ENCODE results near the gene DUSP6. TPM values are rescaled to one million over a fixed set of nuclear protein-coding genes. Genes with fewer than 3 reads are reported as not detected.

Gene DUSP6
- total RNA-seq, 1 donor from 2014 or later = 216 TPM

DNA sequence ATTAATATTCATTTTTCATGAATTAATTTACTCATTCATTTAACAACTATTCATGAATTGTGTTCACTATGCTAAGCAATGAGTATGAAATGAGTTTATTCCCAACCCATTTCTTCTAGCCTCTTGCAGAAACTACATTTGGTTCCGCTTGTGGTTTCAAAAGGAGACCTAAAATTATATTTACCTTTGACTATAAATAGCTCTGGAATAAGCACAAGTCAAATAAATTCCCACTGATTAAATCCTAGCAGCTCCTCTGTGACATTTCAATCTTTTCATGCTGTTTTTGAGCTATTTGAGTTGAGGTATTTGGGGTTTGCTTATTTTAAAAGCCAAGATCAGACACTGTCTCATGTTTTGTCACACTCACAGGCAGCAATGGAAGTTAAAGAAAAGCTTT, 46.9 kb downstream of the DUSP6 start:
- DNase-seq (ENCODE audit: extremely low read depth, low read depth, low spot score) = no peak

- no peak for DNase-seq (ENCODE audit: extremely low read depth, low read depth, low spot score)
These were observed 52.4 kb downstream of the DUSP6 start for GRCh38 chr12:89299931-89300330.

DNA sequence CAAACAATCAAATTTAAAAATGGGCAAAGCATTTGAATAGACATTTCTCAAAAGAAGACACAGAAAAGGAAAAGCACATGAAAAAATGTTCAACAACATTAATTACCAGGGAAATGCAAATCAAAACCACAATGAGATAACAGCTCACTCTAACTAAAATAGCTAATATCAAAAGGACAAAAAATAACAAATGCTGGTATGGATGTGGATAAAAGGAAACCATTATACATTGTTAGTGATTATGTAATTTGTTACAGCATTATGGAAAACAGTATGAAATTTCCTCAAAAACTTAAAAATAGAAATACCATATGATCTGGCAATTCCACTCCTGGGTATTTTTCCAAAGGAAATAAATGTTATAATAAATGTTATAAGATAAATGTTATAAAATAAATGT, 52.9 kb downstream of the DUSP6 start:
- DNase-seq (ENCODE audit: extremely low read depth, low read depth, low spot score) = no peak

Other genes starting within 250 kb of the DUSP6 start
- 11.0 and 11.4 TPM in 2 replicates for gene GALNT4, start 172.3 kb upstream of the DUSP6 start, total RNA-seq
- 21.5 and 21.8 TPM in 2 replicates for gene POC1B, start 173.5 kb upstream of the DUSP6 start, total RNA-seq

Measured in glomerular endothelial cell (primary cell).